HepG2 (cell line): ENCODE data around the gene ZMYND10. TPM values are rescaled to one million over a fixed set of nuclear protein-coding genes. Genes with fewer than 3 reads are reported as not detected.

Experiments used
- CREB3 ChIP-seq: sonication (generic); formaldehyde crosslinking; IDR thresholded peaks from 2 replicates; pipeline ENCODE4 v1.5.0; 2020; ENCODE audit warnings: missing genetic modification reagents
- ETV5 ChIP-seq: IDR thresholded peaks from 2 replicates; pipeline ENCODE4 v1.6.1; 2018; ENCODE audit warnings: missing biosample characterization, missing genetic modification reagents, inconsistent platforms, borderline replicate concordance
- GATAD1 ChIP-seq: IDR thresholded peaks from 2 replicates; pipeline ENCODE4 v1.6.1; 2016; ENCODE audit warnings: missing genetic modification reagents, missing compliant biosample characterization
- HHEX ChIP-seq: IDR thresholded peaks from 2 replicates; pipeline ENCODE4 v1.6.1; 2016; ENCODE audit warnings: control low read depth
- JUNB ChIP-seq: sonication (generic); formaldehyde crosslinking; IDR thresholded peaks from 2 replicates; pipeline ENCODE4 v1.8.0; 2022; ENCODE audit warnings: missing genetic modification reagents, mild to moderate bottlenecking, borderline replicate concordance
- KAT7 ChIP-seq: IDR thresholded peaks from 2 replicates; pipeline ENCODE4 v1.6.1; 2018; ENCODE audit warnings: borderline replicate concordance, missing compliant biosample characterization
- KMT2B ChIP-seq: IDR thresholded peaks from 2 replicates; pipeline ENCODE4 v1.6.1; 2016; ENCODE audit warnings: missing genetic modification reagents, missing compliant biosample characterization
- MAZ ChIP-seq, 2 experiments: sonication (generic) in 1 of 2; formaldehyde crosslinking in 1 of 2; IDR thresholded peaks; 2 replicates each; pipeline versions ENCODE4 v1.5.0 to v1.6.1; 2012 to 2020; ENCODE audit warnings: low read depth in 2 of 2, mild to moderate bottlenecking in 2 of 2, borderline replicate concordance in 1 of 2, improper control_type of control experiment in 1 of 2, low read length in 1 of 2, missing genetic modification reagents in 1 of 2, moderate library complexity in 1 of 2
- RNF219 ChIP-seq: sonication (generic); formaldehyde crosslinking; IDR thresholded peaks from 2 replicates; pipeline ENCODE4 v1.5.0; 2020; ENCODE audit warnings: mild to moderate bottlenecking, missing genetic modification reagents
- SOX5 ChIP-seq: IDR thresholded peaks from 2 replicates; pipeline ENCODE4 v1.6.1; 2016; ENCODE audit warnings: borderline replicate concordance
- SOX6 ChIP-seq, 2 experiments: fragments of 450-650 bp in 1 of 2; sonication (generic) in 1 of 2; formaldehyde crosslinking in 1 of 2; IDR thresholded peaks; 2 replicates each; pipeline versions ENCODE4 v1.4.0 to v1.6.1; 2017 to 2020; ENCODE audit warnings: antibody characterized with exemption in 1 of 2, mild to moderate bottlenecking in 1 of 2, missing genetic modification reagents in 1 of 2
- TERF1 ChIP-seq: sonication (generic); formaldehyde crosslinking; IDR thresholded peaks from 2 replicates; pipeline ENCODE4 v1.8.0; 2022; ENCODE audit warnings: mild to moderate bottlenecking, missing genetic modification reagents, moderate library complexity
- ZHX2 ChIP-seq, 2 experiments: sonication (generic) in 1 of 2; formaldehyde crosslinking in 1 of 2; IDR thresholded peaks; 2 replicates each; pipeline versions ENCODE4 v1.6.1 to v1.9.0; 2014 to 2022; ENCODE audit warnings: antibody characterized with exemption in 1 of 2, borderline replicate concordance in 1 of 2, inconsistent platforms in 1 of 2, low read depth in 1 of 2, missing genetic modification reagents in 1 of 2
- ZNF331 ChIP-seq: sonication (generic); formaldehyde crosslinking; IDR thresholded peaks from 2 replicates; pipeline ENCODE4 v1.4.0; 2020; ENCODE audit warnings: missing genetic modification reagents
- ZNF335 ChIP-seq: sonication (generic); formaldehyde crosslinking; IDR thresholded peaks from 2 replicates; pipeline ENCODE4 v1.4.0; 2020; ENCODE audit warnings: missing genetic modification reagents
- ZNF83 ChIP-seq: sonication (generic); formaldehyde crosslinking; IDR thresholded peaks from 2 replicates; pipeline ENCODE4 v1.4.0; 2020; ENCODE audit warnings: missing genetic modification reagents, mild to moderate bottlenecking, borderline replicate concordance
- polyA plus RNA-seq, 8 experiments: library from polyadenylated mRNA; depleted of rRNA in 3 of 8; stranded (reverse) in 7 of 8; unstranded in 1 of 8; fragments of >200 nt; fragmentation: Illumina TruSeq in 4 of 8; extraction: Trizol in 4 of 8; gene quantifications; 2 replicates each; pipeline versions ENCODE4 v1.2.1 to v1.2.3, GENCODE V29; 2011 to 2016; ENCODE audit warnings: low read depth in 4 of 8, missing spikeins in 1 of 8, mixed read lengths in 1 of 8; ENCODE audit not compliant: insufficient read depth in 1 of 8
- total RNA-seq, 5 experiments: library from RNA; depleted of rRNA; stranded (reverse); fragments of >200 nt; fragmentation: Illumina TruSeq; extraction: Trizol; gene quantifications; 2 replicates each; pipeline ENCODE4 v1.2.3, GENCODE V29; 2016; ENCODE audit warnings: low read depth in 1 of 5

The ZMYND10 gene
- total and polyA plus RNA-seq, 2 of the 13 experiments (the other 11 are each of a cell fraction or from before 2014, with no cell fraction given): 0.60 to 0.74 TPM

GRCh38 chr3:50350527-50351322 lies 5.2 kb upstream of the ZMYND10 start, which contains the start of the genes CYB561D2 and NPRL2 (continued):
- TF ChIP-seq KMT2B (CRISPR knock-in tag) (peak; percentile 91), TERF1 (CRISPR knock-in tag) (peak; percentile 92; the same call in 1 of the 2 replicates), SOX5 (CRISPR knock-in tag) (peak; percentile 55; the same call in 1 of the 2 replicates), KAT7 (CRISPR knock-in tag) (no peak), JUNB (peak; percentile 48; the same call in 1 of the 2 replicates), ZNF335 (CRISPR knock-in tag) (peak; percentile 80), GATAD1 (peak; percentile 86), HHEX (CRISPR knock-in tag) (0 out of 2 replicates have a peak, but pooled peaks have one; percentile 8), ZHX2 (IDR thresholded peaks at IDR 0.05; ENCODE audit: low read depth) (peak; percentile 37; the same call in 1 of the 2 replicates), ZHX2 (CRISPR knock-in tag; IDR thresholded peaks at IDR 0.05; ENCODE audit: borderline replicate concordance) (peak; percentile 91; the same call in 1 of the 2 replicates), MAZ (IDR thresholded peaks at IDR 0.05; ENCODE audit: borderline replicate concordance, low read depth, low read length) (peak; percentile 35; the same call in 1 of the 2 replicates), MAZ (CRISPR knock-in tag; IDR thresholded peaks at IDR 0.05; ENCODE audit: low read depth) (peak; percentile 91), ZNF331 (peak; percentile 73), SOX6 (IDR thresholded peaks at IDR 0.05) (no peak), SOX6 (CRISPR knock-in tag; IDR thresholded peaks at IDR 0.05) (peak; percentile 68), ETV5 (CRISPR knock-in tag) (peak; percentile 75), ZNF83 (peak; percentile 98), RNF219 (CRISPR knock-in tag) (no peak), CREB3 (CRISPR knock-in tag) (peak; percentile 96; the same call in 1 of the 2 replicates)
